Measurements from ENCODE around the gene CFAP206.

CFAP206 gene

DNA sequence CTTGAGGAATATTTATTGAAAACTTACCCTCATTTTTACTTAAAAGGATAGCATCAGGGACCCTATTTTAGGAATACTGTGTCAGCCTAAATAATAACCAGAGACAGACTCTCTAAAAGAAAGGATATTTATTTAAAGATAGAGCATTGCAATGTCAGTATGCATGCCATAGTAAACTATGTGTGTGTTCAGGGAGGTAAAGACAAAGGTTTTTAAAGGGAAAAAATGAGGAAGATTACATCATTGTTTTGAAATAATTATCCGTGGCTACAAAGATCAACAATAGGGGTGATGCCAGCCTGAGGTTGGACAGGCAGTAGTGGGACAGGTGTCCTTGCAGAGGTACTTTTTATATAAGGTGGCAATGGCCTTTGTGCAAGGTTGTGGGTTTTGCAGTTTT, 23.7 kb upstream of the CFAP206 start:
- no peaks in the 10 kb centered on the region for H3K4me1 ChIP-seq (ENCODE audit: low read depth, poor library complexity, severe bottlenecking)
- H3K27me3 ChIP-seq (ENCODE audit: insufficient read depth, low read depth) = no peaks in the 10 kb centered on the region
- no peaks in the 10 kb centered on the region for H4K20me1 ChIP-seq (ENCODE audit: insufficient read depth)
- no peak overlapping the region for H2AFZ ChIP-seq (ENCODE audit: low read depth)
- H3K36me3 ChIP-seq (ENCODE audit: insufficient read depth) = no peaks in the 10 kb centered on the region
- H3K9ac ChIP-seq = no peak overlapping the region
- H3K27ac ChIP-seq = no peak overlapping the region
- TF ChIP-seq, protein P1, sequence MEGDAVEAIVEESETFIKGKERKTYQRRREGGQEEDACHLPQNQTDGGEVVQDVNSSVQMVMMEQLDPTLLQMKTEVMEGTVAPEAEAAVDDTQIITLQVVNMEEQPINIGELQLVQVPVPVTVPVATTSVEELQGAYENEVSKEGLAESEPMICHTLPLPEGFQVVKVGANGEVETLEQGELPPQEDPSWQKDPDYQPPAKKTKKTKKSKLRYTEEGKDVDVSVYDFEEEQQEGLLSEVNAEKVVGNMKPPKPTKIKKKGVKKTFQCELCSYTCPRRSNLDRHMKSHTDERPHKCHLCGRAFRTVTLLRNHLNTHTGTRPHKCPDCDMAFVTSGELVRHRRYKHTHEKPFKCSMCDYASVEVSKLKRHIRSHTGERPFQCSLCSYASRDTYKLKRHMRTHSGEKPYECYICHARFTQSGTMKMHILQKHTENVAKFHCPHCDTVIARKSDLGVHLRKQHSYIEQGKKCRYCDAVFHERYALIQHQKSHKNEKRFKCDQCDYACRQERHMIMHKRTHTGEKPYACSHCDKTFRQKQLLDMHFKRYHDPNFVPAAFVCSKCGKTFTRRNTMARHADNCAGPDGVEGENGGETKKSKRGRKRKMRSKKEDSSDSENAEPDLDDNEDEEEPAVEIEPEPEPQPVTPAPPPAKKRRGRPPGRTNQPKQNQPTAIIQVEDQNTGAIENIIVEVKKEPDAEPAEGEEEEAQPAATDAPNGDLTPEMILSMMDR (conservative IDR thresholded peaks at IDR 0.05; ENCODE audit: low read depth, low read length) = no peak
- H3K4me2 ChIP-seq = no peak overlapping the region
- no peak overlapping the region for H3K4me3 ChIP-seq (IDR thresholded peaks at IDR 0.05; ENCODE audit: insufficient read depth, low read depth, low read length)
- no peaks in the 10 kb centered on the region for H3K79me2 ChIP-seq (ENCODE audit: insufficient read depth, low read depth)

DNA sequence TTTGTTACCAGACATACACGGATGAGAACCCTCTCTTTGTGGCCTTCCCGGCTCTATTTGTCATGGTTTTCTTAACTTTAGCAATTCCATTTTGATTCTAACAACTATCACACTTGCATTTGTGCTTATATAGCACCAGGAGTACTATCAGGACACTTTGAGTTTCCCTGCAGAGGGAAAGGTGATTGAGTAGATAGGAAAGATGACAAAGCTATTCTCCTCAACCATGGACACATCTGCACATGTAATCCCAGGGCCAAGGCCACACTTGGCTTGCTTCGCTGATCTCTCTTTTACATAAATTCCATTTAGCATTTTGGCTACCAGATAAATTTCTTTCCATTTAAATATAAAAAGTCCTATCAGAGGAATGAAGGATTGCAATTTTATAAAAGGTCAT, 23.3 kb upstream of the CFAP206 start:
- no peaks in the 10 kb centered on the region for H3K36me3 ChIP-seq (ENCODE audit: insufficient read depth)
- H3K27ac ChIP-seq = no peak overlapping the region
- no peak overlapping the region for H3K4me2 ChIP-seq
- TF ChIP-seq, protein P1 (conservative IDR thresholded peaks at IDR 0.05; ENCODE audit: low read depth, low read length) = no peak
- H2AFZ ChIP-seq (ENCODE audit: low read depth) = no peak overlapping the region
- H3K27me3 ChIP-seq (ENCODE audit: insufficient read depth, low read depth) = no peaks in the 10 kb centered on the region
- no peak overlapping the region for H3K9ac ChIP-seq
- H3K4me1 ChIP-seq (ENCODE audit: low read depth, poor library complexity, severe bottlenecking) = no peaks in the 10 kb centered on the region
- no peaks in the 10 kb centered on the region for H3K79me2 ChIP-seq (ENCODE audit: insufficient read depth, low read depth)
- H4K20me1 ChIP-seq (ENCODE audit: insufficient read depth) = no peaks in the 10 kb centered on the region
- H3K4me3 ChIP-seq (IDR thresholded peaks at IDR 0.05; ENCODE audit: insufficient read depth, low read depth, low read length) = no peak overlapping the region

DNA sequence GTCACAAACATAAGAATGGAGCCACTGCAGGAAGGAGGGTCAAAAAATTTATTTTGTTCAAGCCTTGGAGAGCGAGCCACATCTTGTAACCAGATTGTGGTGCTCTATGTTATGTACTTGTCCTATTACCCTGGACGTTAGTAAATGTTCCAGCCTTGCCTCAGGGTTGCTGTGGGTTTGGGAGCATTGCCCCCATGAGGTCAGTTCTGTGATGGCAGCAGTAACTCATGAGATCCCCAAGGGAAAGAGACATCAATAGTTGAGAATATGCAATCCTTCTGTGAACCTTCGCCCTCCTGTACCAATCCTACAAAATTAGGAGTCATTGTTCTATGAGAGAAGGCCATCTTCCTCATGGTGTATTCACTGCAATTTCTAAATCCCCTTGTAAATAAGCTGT, 16.4 kb upstream of the CFAP206 start:
- no peak overlapping the region for H3K27ac ChIP-seq
- H3K79me2 ChIP-seq (ENCODE audit: insufficient read depth, low read depth) = no peaks in the 10 kb centered on the region
- TF ChIP-seq, protein P1 (conservative IDR thresholded peaks at IDR 0.05; ENCODE audit: low read depth, low read length) = peak; percentile 57
- no peak overlapping the region for H3K9ac ChIP-seq
- H3K4me1 ChIP-seq (ENCODE audit: low read depth, poor library complexity, severe bottlenecking) = no peaks in the 10 kb centered on the region
- no peak overlapping the region for H3K4me2 ChIP-seq
- H3K36me3 ChIP-seq (ENCODE audit: insufficient read depth) = no peaks in the 10 kb centered on the region
- no peaks in the 10 kb centered on the region for H3K27me3 ChIP-seq (ENCODE audit: insufficient read depth, low read depth)
- H3K4me3 ChIP-seq (IDR thresholded peaks at IDR 0.05; ENCODE audit: insufficient read depth, low read depth, low read length) = no peak overlapping the region
- no peaks in the 10 kb centered on the region for H4K20me1 ChIP-seq (ENCODE audit: insufficient read depth)
- H2AFZ ChIP-seq (ENCODE audit: low read depth) = no peak overlapping the region

DNA sequence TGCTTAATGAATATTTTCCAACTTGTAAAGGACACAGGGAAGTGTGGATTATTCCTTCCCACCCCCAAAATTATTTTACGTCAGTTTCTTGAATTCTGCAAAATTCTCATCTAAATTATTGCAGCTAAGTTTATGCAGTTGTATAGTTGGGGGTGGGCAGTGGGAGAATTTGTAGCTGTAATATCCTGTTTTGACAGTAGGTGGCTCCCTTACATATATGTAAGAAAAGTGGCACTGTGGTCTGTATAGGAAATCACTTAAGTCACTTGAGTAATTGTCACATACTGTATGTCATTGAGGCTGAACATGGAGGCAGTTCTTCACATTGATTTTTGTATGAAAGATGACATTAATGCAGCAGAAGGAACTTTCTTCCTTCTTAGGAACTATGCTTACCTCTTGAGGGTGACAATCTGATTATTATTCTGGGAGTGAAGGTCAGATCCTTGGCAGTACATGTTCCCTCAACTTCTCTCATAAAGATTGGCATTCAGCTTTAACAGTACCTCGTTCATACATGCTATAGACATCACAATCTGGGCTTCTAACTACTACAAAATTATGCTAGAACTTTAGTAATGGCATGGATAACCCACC, 14.6 kb upstream of the CFAP206 start:
- Histone ChIP-seq H2AFZ (ENCODE audit: low read depth) (no peak overlapping the region), H4K20me1 (ENCODE audit: insufficient read depth) (no peaks in the 10 kb centered on the region), H3K4me2 (no peak overlapping the region), H3K4me3 (IDR thresholded peaks at IDR 0.05; ENCODE audit: insufficient read depth, low read depth, low read length) (no peak overlapping the region), H3K27me3 (ENCODE audit: insufficient read depth, low read depth) (no peaks in the 10 kb centered on the region), H3K36me3 (ENCODE audit: insufficient read depth) (no peaks in the 10 kb centered on the region), H3K27ac (no peak overlapping the region), H3K4me1 (ENCODE audit: low read depth, poor library complexity, severe bottlenecking) (no peaks in the 10 kb centered on the region), H3K9ac (no peak overlapping the region), H3K79me2 (ENCODE audit: insufficient read depth, low read depth) (no peaks in the 10 kb centered on the region)
- TF ChIP-seq, protein P1 (conservative IDR thresholded peaks at IDR 0.05; ENCODE audit: low read depth, low read length) = peak; percentile 74
